ENCODE results near the gene MAP3K14.

- TF ChIP-seq TAF1 (IDR thresholded peaks at IDR 0.05; ENCODE audit: low read depth) (no peak), EGR1 (IDR thresholded peaks at IDR 0.05) (no peak), RAD21 (IDR thresholded peaks at IDR 0.05; ENCODE audit: low read depth) (no peak), FOXM1 (IDR thresholded peaks at IDR 0.05; ENCODE audit: borderline replicate concordance, low read depth) (no peak), USF1 (IDR thresholded peaks at IDR 0.05) (no peak), ZBTB7A (IDR thresholded peaks at IDR 0.05; ENCODE audit: low read depth) (no peak), MAX (IDR thresholded peaks at IDR 0.05) (no peak), CREB1 (IDR thresholded peaks at IDR 0.05; ENCODE audit: low read depth) (no peak), CEBPB (IDR thresholded peaks at IDR 0.05) (no peak), REST (IDR thresholded peaks at IDR 0.05; ENCODE audit: low read depth) (no peak), EP300 (IDR thresholded peaks at IDR 0.05; ENCODE audit: borderline replicate concordance) (no peak), TCF12 (IDR thresholded peaks at IDR 0.05; ENCODE audit: low read depth) (no peak)
These were observed 9.0 kb upstream of the MAP3K14 start for GRCh38 chr17:45325810-45326209.

Data from Ishikawa (cell line).